Transverse colon (tissue), 4 donors: ENCODE data around the gene EEPD1. TPM values are rescaled to one million over a fixed set of nuclear protein-coding genes. Genes with fewer than 3 reads are reported as not detected.

ENCODE experiments used
- DNase-seq: peaks from one replicate; pipeline ENCODE4 v3.0.0-alpha.2; 2019
- H3K27ac ChIP-seq, 4 donors: fragments of 200-600 bp; sonication (generic); 2 replicates each; pipeline ENCODE4 v1.5.1; 2016 to 2018; ENCODE audit warnings: inconsistent platforms in 4 of 4
- H3K27me3 ChIP-seq: fragments of 200-600 bp; sonication (generic); 2 replicates; pipeline ENCODE4 v1.5.1; 2017; ENCODE audit warnings: inconsistent platforms
- H3K36me3 ChIP-seq, 4 donors: fragments of 200-600 bp; sonication (generic); 2 replicates each; pipeline ENCODE4 v1.5.1; 2017 to 2019; ENCODE audit warnings: inconsistent platforms in 4 of 4
- H3K4me1 ChIP-seq, 4 donors: fragments of 200-600 bp; sonication (generic); 2 replicates each; pipeline ENCODE4 v1.5.1; 2017 to 2020; ENCODE audit warnings: inconsistent platforms in 4 of 4
- H3K4me3 ChIP-seq, 4 donors: fragments of 200-600 bp; sonication (generic); 1 replicate in 1 of 4; 2 replicates in 3 of 4; pipeline versions ENCODE4 v1.5.1 to v1.6.1; 2017 to 2019; ENCODE audit warnings: inconsistent platforms in 4 of 4
- H3K9me3 ChIP-seq, 2 donors: fragments of 200-600 bp; sonication (generic); 2 replicates each; pipeline ENCODE4 v1.5.1; 2017 to 2019; ENCODE audit warnings: inconsistent platforms in 2 of 2
- EP300 ChIP-seq: sonication (generic); formaldehyde crosslinking; IDR thresholded peaks from one replicate; pipeline ENCODE4 v1.6.1; 2017; ENCODE audit warnings: antibody characterized with exemption, low read depth
- POLR2A ChIP-seq: fragments of 450-650 bp; IDR thresholded peaks from one replicate; pipeline ENCODE4 v1.6.1; 2016; ENCODE audit warnings: antibody characterized with exemption, mild to moderate bottlenecking, moderate library complexity
- POLR2AphosphoS5 ChIP-seq, 3 donors: sonication (generic); formaldehyde crosslinking; IDR thresholded peaks; one replicate each; pipeline ENCODE4 v1.6.1; 2016; ENCODE audit warnings: antibody characterized with exemption in 3 of 3
- WGBS, 2 donors: methylation state at CpG; one replicate each; pipeline ENCODE4 v1.1.5; 2018; ENCODE audit warnings: low coverage in 1 of 2; 5-methylcytosine and 5-hydroxymethylcytosine counted together
- in situ Hi-C, 4 donors: fragments of 200-750 bp; cut with MboI; loops; one replicate each; pipeline versions ENCODE4 v1.15.0 to v1.15.1; 2017; ENCODE audit warnings: low sequenced_read_pairs in 3 of 4, low pct_ligation_motif_present in 1 of 4, low pct_unique_long_range_greater_than_20kb in 1 of 4
- intact Hi-C: fragments of 100-400 bp; cut with DNase I; formaldehyde crosslinking; loops from one replicate; pipeline ENCODE4 v1.15.1; 2023; ENCODE audit warnings: low total_unique reads
- total RNA-seq, 4 donors: library from RNA; depleted of rRNA; stranded (reverse); fragments of >200 nt; gene quantifications; one replicate each; pipeline ENCODE4 v1.1.0, GENCODE V29; 2016
- TF ChIP-seq, protein P1 (sequence below), 5 experiments: fragments of 200-600 bp in 3 of 5; fragments of 450-650 bp in 2 of 5; sonication (generic) in 3 of 5; IDR thresholded peaks; 1 replicate in 2 of 5; 2 replicates in 3 of 5; pipeline ENCODE4 v1.5.1; 2016 to 2017; ENCODE audit warnings: antibody characterized with exemption in 5 of 5, inconsistent platforms in 3 of 5, mild to moderate bottlenecking in 2 of 5, moderate library complexity in 1 of 5

Gene EEPD1
- total RNA-seq, 4 donors from 2014 or later = 16.2 to 36.2 (median 25.2) TPM

DNA sequence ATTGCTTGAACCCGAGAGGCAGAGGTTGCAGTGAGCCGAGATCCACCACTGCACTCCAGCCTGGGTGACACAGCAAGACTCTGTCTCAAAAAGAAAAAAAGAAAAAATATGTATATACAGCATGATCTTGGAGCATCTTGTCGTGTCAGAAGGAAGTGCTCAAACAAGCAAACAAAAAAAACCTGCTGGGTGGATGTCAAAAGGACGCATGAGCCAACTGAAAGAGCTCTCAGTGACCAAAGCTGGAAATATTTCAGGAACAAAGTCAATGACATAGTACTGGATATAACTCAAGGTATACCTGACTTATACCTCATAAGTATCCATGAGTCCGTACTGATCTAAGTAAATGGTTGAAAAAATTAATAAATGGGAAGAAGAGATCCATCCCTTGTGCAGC, 142.0 kb downstream of the EEPD1 start:
- H3K27me3 ChIP-seq = no peaks in the 10 kb centered on the region
- in situ Hi-C loops (loop anchor here in 3 of 4 donors (10.0 to 25.0 kb wide), 2 partner anchors 133 to 310 kb away; partner anchors contain the start of gene EEPD1 (in 1 of the 3)), intact Hi-C loops (no loop called here)
- H3K9me3 ChIP-seq = no peaks in the 10 kb centered on the region
- TF ChIP-seq, protein P1, sequence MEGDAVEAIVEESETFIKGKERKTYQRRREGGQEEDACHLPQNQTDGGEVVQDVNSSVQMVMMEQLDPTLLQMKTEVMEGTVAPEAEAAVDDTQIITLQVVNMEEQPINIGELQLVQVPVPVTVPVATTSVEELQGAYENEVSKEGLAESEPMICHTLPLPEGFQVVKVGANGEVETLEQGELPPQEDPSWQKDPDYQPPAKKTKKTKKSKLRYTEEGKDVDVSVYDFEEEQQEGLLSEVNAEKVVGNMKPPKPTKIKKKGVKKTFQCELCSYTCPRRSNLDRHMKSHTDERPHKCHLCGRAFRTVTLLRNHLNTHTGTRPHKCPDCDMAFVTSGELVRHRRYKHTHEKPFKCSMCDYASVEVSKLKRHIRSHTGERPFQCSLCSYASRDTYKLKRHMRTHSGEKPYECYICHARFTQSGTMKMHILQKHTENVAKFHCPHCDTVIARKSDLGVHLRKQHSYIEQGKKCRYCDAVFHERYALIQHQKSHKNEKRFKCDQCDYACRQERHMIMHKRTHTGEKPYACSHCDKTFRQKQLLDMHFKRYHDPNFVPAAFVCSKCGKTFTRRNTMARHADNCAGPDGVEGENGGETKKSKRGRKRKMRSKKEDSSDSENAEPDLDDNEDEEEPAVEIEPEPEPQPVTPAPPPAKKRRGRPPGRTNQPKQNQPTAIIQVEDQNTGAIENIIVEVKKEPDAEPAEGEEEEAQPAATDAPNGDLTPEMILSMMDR (IDR thresholded peaks at IDR 0.05) = no peak
- no peak for TF ChIP-seq EP300
- TF ChIP-seq POLR2AphosphoS5 (IDR thresholded peaks at IDR 0.05) = no peak
- TF ChIP-seq POLR2A = no peak
- no peak overlapping the region for H3K27ac ChIP-seq
- 79 to 100% methylated on average over 1 to 5 of the region's 5 CpGs for WGBS, 2 donors
- peaks cover 8 to 26% (median 19%) of the 10 kb centered on the region in 4 donors for H3K4me1 ChIP-seq
- no peak overlapping the region for H3K4me3 ChIP-seq
- H3K36me3 ChIP-seq = peaks cover 0 to 3% (median 0%) of the 10 kb centered on the region in 4 donors
- DNase-seq = no peak

DNA sequence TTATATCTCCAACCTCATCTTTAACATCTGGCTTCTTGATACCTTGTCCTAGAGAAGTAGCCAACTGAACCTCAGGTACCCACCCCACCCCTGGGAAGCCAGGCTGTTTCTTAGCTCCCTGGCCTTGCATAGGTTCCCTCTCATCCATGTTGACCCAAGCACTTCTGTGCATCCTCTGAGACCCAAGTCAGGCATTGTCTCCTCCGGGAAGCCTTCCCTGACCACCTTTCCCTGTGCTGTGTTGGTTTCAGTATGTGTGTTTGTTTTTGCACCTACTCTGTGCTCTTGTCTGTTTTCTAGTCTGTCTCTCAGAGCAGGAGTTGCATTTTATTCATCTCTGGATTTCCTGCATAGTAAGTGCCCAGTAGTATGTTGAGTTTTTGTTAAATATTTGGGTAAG, 143.2 kb downstream of the EEPD1 start:
- in situ Hi-C loops (loop anchor here in 3 of 4 donors (10.0 to 25.0 kb wide), 2 partner anchors 134 to 311 kb away; partner anchors contain the start of gene EEPD1 (in 1 of the 3)), intact Hi-C loops (no loop called here)
- WGBS, 2 donors = 77% methylated on average over 1 of the region's 1 CpG; no CpG with 5 or more reads in 1 of the 2 donors
- Histone ChIP-seq H3K27me3 (no peaks in the 10 kb centered on the region), H3K36me3 (peaks cover 0 to 3% (median 0%) of the 10 kb centered on the region in 4 donors), H3K4me1 (peaks cover 8 to 18% (median 11%) of the 10 kb centered on the region in 4 donors), H3K9me3 (no peaks in the 10 kb centered on the region), H3K4me3 (no peak overlapping the region), H3K27ac (no peak overlapping the region)
- TF ChIP-seq POLR2A = no peak
- no peak for TF ChIP-seq POLR2AphosphoS5 (IDR thresholded peaks at IDR 0.05)
- no peak for TF ChIP-seq EP300
- TF ChIP-seq, protein P1 (IDR thresholded peaks at IDR 0.05) = no peak
- no peak for DNase-seq

DNA sequence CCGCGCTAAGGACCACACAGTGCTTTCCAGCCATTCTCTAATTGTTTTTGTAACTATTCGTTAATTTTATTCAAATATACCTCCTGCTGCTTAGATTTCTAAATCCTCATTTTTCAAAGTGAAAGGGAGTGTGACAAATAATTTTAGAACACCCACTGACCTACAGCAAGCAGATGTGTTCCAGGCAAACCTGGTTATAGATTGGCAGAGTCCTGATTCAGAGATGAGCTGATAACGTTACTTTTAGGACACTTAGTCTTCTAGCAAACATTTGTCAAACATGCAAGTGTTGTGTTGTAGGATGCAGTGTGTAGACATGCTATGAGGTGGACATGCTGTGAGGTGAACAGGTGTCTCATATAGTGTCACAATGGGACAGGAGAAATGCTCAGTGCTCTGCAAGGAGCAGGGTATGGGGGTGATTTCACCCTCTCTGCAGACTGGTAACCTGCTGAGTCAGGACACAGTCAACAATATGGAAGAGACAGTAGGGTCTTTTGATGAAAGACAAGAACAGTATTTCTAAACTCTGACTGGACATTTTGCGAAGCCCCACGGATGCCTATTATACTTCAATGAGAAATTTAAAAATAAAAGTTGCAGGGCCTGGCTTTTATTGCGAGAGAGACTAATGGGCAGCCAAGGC, 144.4 kb downstream of the EEPD1 start:
- 85 to 95% methylated on average over 2 to 7 of the region's 7 CpGs for WGBS, 2 donors

DNA sequence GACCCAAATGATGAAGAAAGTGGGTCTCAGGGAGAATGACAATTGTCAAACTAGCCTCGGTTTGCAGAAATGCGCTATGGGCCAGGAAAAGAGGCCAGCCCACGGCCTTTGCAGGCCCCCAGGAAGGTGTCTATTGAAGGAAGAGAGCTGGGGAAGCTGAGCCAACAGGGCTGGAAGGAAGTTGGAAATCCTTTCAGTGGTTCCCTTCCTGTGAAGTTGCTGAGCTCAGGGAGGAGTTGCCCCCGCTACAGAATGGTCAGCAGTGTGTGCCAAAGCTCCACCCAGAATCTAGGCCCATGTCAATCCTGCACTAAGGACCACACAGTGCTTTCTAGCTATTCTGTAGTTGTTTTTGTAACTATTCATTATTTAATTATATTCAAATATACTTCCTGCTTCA, 145.1 kb downstream of the EEPD1 start:
- no peak for DNase-seq
- H3K27ac ChIP-seq = no peak overlapping the region
- no peaks in the 10 kb centered on the region for H3K9me3 ChIP-seq
- peaks cover 0 to 9% (median 2%) of the 10 kb centered on the region in 4 donors for H3K4me1 ChIP-seq
- TF ChIP-seq EP300 (no peak), POLR2A (no peak), POLR2AphosphoS5 (IDR thresholded peaks at IDR 0.05) (no peak)
- TF ChIP-seq, protein P1 (IDR thresholded peaks at IDR 0.05) = no peak
- in situ Hi-C loops (loop anchor here in 3 of 4 donors (10.0 to 25.0 kb wide), 2 partner anchors 136 to 313 kb away; partner anchors contain the start of gene EEPD1 (in 1 of the 3)), intact Hi-C loops (no loop called here)
- no peaks in the 10 kb centered on the region for H3K27me3 ChIP-seq
- no peak overlapping the region for H3K4me3 ChIP-seq
- peaks cover 0 to 3% (median 0%) of the 10 kb centered on the region in 4 donors for H3K36me3 ChIP-seq
- 68 to 88% methylated on average over 3 to 4 of the region's 4 CpGs for WGBS, 2 donors

More for the DNA sequence above, 144.4 kb downstream of the EEPD1 start:
- in situ Hi-C loops = loop anchor here in 3 of 4 donors (10.0 to 25.0 kb wide), 2 partner anchors 135 to 313 kb away; partner anchors contain the start of gene EEPD1 (in 1 of the 3)
- no peak overlapping the region for H3K27ac ChIP-seq
- H3K4me1 ChIP-seq = peaks cover 2 to 7% (median 4%) of the 10 kb centered on the region in 4 donors
- intact Hi-C loops = no loop called here
- H3K4me3 ChIP-seq = no peak overlapping the region
- DNase-seq = no peak
- H3K27me3 ChIP-seq = no peaks in the 10 kb centered on the region
- TF ChIP-seq POLR2AphosphoS5 (IDR thresholded peaks at IDR 0.05) = no peak
- TF ChIP-seq POLR2A = no peak
- H3K9me3 ChIP-seq = no peaks in the 10 kb centered on the region
- peaks cover 0 to 3% (median 0%) of the 10 kb centered on the region in 4 donors for H3K36me3 ChIP-seq
